ENCODE measurements around the gene CCDC184.

The CCDC184 gene

DNA sequence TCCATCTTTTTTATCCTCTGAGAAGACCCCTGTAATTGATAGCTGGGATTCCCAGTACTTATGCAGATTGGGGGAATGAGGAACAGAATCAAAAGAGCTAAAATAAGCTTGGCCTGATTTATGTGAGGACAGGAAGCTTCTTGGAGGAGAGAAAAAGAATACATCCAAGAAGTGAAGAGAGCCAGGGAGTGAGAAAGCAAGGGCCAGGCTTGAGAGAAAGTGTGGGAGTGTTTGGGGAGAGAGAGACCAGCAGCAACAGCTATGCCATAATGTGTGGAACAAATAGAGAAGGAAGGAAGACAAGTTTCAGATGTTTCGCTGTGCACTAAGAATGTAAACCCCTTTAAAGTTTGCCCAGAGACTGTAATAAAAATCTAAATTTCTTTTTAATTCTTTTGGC is 4.0 kb upstream of the CCDC184 start:
- DNase-seq (ENCODE audit: low spot score): no peak

DNA sequence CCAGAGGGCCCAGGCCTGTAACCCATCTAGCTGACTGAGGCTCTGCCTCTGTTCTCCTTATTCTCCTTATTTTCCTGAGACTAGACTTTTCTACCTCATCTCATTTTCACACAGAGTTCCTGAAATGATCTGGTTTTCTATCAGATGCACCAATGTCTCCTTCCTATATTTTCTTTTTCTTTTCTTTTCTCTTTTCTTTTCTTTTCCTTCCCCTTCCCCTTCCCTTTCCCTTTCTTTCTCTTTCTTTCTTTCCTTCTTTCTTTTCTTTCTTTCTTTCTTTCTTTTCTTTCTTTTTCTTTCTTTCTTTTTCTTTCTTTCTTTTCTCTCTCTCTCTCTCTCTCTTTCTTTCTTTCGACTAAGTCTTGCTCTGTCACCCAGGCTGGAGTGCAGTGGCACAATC is 3.0 kb upstream of the CCDC184 start:
- DNase-seq (ENCODE audit: low spot score): no peak

- DNase-seq (ENCODE audit: low spot score): no peak
Measured at GRCh38 chr12:48180857-48181495, 2.5 kb upstream of the CCDC184 start.

GRCh38 chr12:48182631-48183030 is 813 bp upstream of the CCDC184 start:
- DNase-seq (ENCODE audit: low spot score): no peak

DNA sequence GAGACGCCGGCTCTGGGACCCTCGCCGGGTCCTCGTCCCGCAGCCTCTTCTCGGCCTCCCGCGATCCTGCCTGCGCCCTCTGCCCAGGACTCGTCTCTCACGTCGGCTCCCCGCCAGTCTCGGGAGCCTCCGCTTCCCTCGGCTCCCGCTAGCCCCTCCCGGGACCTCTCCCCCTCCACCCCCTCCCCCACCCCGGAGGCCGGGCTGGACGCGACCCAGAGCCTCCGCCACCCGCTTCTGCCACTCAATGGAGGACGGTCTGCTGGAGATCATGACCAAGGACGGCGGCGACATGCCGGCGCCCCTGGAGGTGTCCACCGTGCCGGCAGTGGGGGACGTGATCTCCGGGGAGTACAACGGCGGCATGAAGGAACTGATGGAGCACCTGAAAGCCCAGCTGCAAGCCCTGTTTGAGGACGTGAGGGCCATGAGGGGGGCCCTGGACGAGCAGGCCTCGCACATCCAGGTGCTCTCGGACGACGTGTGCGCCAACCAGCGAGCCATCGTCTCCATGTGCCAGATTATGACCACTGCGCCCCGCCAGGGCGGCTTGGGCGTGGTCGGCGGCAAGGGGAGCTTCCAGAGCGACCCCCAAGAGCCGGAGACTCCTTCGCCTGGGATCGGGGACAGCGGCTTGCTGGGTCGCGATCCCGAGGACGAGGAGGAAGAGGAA is 568 bp downstream of the CCDC184 start:
- DNase-seq (ENCODE audit: low spot score): no peak

- DNase-seq (ENCODE audit: low spot score): no peak
Measured at GRCh38 chr12:48184549-48184922, 1.1 kb downstream of the CCDC184 start.

GRCh38 chr12:48185181-48185919 is 1.9 kb downstream of the CCDC184 start:
- peak; percentile 25 for DNase-seq (ENCODE audit: low spot score)

- DNase-seq (ENCODE audit: low spot score): no peak
Measured at GRCh38 chr12:48187916-48188695, 4.7 kb downstream of the CCDC184 start.

GRCh38 chr12:48189331-48190125 is 6.1 kb downstream of the CCDC184 start:
- peak; percentile 64 for DNase-seq (ENCODE audit: low spot score)

- DNase-seq (ENCODE audit: low spot score): no peak
Measured at GRCh38 chr12:48191096-48191495, 7.7 kb downstream of the CCDC184 start.

DNA sequence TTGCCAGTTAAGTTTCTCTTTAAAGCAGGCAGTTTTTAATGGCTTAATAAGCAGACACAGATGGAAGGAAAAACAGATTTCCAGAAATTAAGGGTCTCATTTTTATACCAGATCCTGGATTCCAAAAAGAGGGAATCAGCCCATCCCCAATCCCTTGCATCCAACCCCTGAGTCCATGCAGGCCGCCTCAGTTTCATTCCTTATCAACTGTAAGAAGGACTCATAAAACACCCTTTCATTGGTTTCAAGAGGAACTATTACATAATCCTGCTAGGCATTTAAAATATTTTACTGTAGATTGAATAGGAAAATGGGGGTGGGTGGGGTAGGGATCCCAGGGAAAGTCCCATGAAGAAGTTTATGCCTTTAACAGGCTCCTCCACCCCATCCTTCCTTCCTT is 9.4 kb downstream of the CCDC184 start:
- DNase-seq (ENCODE audit: low spot score): no peak

DNA sequence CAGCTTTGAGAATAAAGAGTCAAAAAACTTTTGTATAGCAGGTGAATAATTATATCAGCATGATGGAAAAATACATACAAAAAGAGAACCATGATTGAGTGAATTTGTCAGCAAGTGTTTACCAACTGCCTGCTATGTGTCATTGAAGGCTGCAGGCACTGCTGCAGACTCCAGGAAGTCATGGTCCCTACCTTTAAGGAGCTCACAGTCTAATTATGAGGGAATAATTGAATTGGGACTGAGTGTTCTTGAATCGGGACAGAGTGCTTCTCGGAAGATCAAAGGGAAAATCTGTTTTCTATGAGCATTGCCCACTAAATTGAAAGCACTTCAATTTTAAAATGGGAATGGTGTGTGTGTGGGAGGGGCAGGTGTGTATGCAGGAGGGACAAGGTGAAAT is 10.2 kb downstream of the CCDC184 start:
- DNase-seq (ENCODE audit: low spot score): no peak

GRCh38 chr12:48194799-48195201 is 11.4 kb downstream of the CCDC184 start:
- no peak for DNase-seq (ENCODE audit: low spot score)

- peak; percentile 27 for DNase-seq (ENCODE audit: low spot score)
Measured at GRCh38 chr12:48197549-48197970, 14.1 kb downstream of the CCDC184 start.

GRCh38 chr12:48197971-48198671 is 14.7 kb downstream of the CCDC184 start:
- peak; percentile 96 for DNase-seq (ENCODE audit: low spot score)

DNA sequence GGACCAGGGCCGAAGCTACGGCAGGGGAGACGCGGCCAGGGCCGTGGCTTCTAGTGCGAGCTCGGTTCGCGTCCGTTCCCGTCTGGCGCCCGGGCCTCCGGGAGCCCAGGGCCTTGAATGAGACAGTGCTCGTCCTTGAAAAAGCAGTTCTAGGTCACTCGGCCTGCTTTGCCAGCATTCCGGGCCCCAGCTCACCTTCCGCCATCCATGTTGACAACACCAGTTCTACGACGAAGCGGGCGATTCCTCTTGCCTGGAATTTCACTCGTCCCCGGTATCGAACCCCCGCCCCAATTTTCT is 15.2 kb downstream of the CCDC184 start:
- DNase-seq (ENCODE audit: low spot score): peak; percentile 27

- DNase-seq (ENCODE audit: low spot score): no peak
Measured at GRCh38 chr12:48198985-48199384, 15.5 kb downstream of the CCDC184 start.

DNA sequence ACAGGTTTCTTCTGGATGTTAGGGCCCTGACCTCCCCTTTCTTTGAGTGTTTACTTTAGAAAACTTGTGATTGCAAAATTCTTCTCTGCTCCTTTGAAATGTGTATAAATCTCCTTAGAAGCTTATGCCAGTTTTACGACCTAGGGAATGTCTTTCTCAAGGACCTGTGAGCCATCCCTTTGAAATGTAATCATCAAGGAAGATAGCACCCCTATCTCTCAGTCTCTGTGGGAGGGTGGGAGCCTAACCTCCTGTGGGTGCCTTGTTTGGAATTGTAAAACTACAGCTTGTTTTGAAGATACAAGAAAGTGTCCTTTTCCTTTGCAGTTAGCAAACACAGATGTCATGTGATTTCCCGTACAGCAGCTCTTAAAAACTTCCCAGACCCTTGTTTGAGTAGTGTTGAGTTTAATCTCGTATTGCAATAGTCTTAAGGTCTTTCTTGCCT is 16.4 kb downstream of the CCDC184 start:
- DNase-seq (ENCODE audit: low spot score): no peak

- no peak for DNase-seq (ENCODE audit: low spot score)
Measured at GRCh38 chr12:48201091-48201490, 17.6 kb downstream of the CCDC184 start.

DNA sequence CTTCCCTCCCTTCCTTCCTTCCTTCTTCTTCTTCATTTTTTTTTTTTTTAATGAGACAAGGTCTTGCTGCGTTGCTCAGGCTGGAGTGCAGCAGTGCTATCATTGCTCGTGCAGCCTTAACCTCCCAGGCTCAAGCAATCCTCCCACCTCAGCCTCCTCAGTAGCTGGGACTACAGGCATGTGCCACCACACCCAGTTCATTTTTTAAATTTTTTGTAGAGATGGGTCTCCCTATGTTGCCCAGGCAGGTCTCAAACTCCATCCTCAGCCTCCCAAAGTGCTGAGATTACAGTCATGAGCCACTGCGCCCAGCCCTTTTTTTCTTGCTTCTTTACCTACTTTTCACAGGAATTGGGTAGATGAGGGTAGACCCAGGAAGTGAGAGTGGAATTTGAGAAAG is 18.1 kb downstream of the CCDC184 start:
- no peak for DNase-seq (ENCODE audit: low spot score)

DNA sequence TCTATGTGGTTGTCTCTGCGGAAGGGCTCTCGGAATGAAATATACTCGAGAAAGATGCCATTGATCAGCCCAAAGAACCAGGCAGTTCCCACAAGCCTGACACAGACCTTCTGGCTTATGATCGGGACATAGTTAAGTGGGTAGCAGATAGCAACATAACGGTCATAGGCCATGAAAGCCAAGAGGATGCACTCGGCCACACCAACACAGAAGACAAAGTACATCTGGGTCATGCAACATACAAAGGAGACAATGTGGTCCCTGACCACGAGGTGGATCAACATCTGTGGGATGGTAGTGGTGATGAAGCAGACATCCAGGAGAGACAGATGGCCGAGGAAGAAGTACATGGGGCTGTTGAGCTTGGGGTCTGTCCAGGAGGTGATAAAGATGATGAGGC is 19.3 kb downstream of the CCDC184 start:
- DNase-seq (ENCODE audit: low spot score): no peak

Measured in iPS-NIHi11 (cell line).